NCI-H2196 (cell line): Measurements from ENCODE around the gene RETN.
A peak's percentile ranks its signal among the peaks of the same experiment; 100 is the strongest.

ENCODE experiments used
- DNase-seq: peaks from one replicate; lab custom pipeline; 2025; ENCODE audit not compliant: unreplicated experiment; lab: John Stamatoyannopoulos, UW

Gene RETN

DNA sequence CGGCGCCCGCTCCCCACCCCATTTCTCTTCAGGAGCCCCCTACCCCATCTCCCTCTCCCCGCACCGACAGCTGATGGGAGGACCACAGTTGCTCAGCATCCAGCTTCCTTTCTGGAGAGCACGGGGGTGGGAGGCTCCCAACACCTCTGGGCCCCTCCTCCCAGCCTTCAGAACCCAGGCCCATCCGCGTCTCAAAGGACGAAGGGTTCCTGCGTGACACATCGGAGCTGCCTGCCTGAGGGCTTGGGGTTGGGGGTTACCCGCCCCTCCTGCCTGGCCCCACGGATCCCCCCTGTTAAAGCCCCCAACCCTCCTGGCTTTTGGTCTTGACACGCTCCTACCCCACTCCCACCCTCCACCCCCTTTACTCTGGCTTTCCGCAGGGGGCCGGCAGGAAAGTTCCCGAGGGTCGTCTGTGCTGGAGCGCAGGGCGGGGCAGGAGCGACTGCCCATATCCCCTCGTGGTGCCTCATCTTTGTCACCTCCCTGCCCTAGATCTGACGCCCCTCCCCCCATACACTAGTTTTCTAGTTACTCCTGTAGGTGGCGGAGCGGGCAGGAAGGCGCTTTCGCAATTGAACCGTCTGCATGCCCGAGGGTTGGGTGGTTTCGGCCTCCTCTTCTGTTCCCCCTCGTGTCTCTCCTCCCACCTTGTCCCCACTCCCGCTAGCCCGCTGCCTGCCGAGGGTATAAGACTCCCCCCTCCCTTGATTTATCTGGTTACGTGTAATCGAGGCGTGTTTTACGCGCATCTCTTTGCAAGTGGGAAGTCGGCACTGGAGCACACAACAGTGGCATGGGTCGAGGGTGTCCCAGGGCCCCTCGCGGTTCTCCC lies 12.7 kb downstream of the RETN start:
- DNase-seq, result peak; percentile 71

DNA sequence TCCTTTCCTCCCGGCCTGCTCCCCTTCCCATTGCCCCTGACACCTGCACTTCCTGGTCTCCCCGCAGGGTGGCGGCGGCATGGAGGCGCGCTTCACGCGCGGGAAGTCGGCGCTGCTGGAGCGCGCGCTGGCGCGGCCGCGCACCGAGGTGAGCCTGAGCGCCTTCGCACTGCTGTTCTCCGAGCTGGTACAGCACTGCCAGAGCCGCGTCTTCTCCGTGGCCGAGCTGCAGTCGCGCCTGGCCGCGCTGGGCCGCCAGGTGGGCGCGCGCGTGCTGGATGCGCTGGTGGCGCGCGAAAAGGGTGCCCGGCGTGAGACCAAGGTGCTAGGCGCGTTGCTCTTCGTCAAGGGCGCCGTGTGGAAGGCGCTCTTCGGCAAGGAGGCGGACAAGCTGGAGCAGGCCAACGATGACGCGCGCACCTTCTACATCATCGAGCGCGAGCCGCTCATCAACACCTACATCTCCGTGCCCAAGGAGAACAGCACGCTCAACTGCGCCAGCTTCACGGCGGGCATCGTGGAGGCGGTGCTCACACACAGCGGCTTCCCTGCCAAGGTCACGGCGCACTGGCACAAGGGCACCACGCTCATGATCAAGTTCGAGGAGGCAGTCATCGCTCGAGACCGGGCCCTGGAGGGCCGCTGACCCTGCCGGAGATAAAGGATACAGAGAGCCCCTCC lies 13.5 kb downstream of the RETN start:
- no peak for DNase-seq

DNA sequence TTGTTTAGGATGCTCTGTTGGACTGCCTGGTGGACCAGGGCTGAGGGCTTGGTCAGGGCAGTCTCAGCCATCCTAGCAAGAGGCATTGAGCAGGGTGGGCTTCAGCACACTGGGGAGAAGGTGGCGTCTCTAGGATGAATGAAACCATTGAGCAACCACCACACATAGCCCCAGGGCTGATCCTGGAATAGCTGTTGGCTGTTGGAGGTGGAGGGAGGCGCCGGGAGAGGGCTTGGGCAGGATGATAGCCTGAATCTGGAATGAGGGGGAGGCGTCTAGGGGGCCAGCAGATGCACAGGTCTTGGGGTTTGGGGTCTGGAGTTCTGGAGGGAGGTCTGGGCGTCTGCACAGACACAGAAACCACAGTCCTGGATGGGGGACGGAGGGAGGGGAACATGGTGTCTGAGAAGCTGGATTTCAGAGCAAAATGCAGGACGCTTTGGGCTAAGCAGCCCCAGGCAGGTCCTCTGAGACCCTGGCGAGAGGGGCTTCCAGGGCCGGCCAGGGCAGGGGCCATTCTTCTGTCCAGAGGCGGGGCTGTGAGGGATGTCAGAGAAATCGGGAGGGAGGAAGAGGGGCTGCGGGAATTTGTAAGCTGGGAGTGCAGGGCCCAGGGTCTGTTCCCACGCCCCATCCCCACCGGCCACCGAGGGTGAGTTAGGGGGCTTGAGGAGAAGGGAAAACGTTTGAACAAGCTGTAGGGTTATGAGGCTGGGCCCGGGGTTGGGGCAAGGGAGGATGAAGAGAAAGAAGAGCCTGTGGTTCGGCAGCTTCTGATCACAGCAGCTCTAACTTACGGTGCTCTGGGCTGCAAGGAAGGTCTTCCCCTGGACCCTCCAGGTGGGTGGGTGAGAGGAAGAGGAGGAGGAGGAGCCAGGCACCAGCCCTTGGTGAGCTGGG lies 16.9 kb downstream of the RETN start:
- DNase-seq, result no peak

DNA sequence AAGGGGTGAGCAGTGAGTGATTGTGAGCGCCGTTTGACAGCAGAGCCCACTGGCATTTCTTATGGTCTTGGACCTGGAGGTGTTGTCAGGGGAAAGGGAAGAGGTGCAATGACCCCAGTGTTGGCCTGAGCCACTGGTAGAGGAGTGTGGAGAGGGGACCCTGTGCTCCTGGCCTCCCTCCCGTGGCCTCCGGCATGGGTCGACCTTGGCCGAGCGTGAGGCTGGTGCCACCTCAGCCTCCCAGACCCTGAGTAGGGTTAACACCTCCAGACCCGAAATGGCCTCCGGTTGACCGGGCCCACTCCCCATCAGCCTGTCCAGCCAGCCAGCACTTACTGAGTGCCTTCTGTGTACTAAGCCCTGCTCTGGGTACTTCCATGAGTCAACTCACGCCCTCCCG lies 18.3 kb downstream of the RETN start:
- no peak for DNase-seq

DNA sequence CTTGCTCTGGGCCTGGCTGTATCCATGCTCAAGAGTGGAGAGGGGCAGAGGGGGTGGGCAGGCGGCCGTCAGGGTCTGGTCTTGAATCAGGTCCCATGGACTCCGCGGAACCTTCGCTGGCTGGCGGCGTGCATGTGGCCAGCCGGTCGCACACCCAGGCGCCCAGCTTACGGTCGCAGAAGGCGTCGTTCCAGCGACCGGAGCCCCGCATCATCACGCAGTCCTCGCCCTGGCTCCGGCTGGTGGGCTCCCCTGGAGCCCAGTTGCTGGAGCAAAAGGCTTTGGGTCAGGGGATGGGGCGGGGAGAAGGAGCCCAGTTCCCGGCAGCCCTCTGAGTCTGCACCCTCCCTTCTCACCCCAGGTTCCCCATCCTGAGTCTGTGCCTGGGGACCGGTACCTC lies 20.3 kb downstream of the RETN start:
- no peak for DNase-seq

DNA sequence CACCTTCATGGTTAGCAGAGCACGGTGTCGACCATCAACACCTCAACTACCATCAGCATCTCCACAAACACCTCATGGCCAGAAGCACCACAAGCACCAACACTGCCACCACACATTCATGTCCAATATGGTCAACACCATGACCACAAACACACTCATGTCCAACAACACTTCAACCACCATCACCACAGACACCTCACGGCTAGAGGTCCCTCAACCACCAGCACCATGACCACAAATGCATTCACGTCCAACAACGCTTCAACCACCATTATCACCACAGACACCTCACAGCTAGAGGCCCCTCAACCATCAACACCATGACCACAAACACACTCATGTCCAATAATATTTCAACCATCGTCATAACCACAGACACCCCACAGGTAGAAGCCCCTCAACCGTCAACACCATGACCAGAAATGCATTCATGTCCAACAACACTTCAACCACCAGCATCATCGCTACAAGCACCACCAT lies 22.0 kb downstream of the RETN start:
- no peak for DNase-seq

DNA sequence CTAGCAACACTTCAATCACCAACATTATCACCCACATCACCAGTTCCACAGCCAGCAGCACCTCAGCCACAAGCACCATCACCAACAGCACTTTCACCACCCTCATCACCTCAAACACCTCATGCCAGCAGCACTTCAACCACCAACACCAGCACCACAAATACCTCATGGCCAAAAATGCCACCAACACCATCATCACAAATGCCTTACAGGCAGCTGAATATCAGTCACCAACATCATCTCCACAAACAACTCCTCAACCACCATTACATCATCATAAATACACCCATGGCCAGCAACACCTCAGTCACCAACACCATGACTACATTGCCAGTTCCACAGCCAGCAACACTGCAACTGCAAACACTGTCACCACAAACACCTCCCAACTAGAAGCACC lies 22.6 kb downstream of the RETN start:
- no peak for DNase-seq

DNA sequence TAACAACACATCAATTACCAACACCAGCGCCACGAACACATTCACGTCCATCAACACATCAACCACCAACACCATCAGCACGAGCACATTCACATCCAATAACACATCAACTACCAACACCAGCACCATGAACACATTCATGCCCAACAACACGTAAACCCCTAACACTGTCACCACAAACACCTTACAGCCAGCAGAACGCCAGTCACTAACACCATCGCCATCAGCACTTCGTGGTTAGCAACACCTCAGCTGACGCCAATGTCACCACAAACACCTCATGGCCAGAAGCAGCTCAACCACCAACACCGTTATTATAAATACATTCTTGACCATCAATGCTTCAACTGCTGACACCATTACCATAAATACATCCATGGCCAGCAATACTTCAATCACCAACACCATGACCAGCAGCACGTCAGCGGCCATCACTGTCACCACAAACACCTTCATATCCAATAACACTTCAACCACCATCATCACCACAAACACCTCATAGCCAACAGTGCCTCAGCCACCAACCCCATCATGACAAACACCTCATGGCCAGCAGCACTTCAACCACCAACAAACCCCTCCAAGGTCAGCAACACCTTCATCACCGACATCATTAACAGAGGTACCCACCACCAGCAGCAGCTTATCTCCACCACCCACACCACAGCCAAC lies 23.7 kb downstream of the RETN start:
- DNase-seq, result no peak

DNA sequence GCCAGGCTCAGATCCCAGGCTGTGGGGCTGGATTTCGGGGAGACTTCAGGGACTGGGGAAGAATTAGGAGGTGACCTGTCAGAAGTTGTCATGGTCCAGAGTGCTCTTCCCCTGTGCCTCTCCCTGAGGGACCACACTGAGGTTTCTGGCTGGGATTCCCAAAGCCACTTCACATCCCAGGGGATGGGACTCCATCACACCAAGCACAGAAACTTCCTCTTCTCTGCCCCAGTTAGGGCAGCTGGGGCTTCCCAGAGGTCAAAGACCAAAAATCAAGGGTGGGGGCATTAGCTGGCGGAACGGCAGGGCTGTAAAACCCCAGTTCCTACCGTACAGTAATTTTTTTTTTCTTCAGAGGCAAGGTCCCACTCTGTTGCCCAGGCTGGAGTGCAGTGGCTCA lies 25.6 kb downstream of the RETN start:
- DNase-seq, result no peak

DNA sequence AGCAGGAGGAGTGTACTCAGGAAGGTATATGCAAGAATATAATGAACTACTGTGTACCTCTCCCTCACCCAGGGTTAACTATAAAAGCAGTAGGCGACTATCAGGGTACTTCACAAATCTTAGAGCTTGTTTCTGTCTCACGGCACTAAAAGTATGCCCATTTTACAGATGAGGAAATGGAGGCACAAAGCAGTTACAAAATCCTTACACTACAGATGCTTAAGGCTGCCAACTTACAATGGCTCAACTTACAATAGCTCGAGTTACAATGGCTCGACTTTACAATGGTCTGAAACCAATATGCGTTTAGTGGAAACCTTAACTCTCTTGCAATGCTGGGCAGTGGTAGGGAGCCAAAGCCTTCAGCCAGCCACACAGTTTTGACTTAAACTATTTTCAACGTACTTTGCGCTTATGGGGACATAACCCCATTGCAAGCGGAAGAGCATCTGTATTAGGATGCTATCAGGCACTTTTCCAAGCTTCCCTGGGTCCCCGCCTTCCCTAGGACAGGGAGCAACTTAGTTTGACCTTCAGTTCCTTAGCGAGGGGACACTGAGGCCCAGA lies 29.0 kb downstream of the RETN start:
- no peak for DNase-seq

DNA sequence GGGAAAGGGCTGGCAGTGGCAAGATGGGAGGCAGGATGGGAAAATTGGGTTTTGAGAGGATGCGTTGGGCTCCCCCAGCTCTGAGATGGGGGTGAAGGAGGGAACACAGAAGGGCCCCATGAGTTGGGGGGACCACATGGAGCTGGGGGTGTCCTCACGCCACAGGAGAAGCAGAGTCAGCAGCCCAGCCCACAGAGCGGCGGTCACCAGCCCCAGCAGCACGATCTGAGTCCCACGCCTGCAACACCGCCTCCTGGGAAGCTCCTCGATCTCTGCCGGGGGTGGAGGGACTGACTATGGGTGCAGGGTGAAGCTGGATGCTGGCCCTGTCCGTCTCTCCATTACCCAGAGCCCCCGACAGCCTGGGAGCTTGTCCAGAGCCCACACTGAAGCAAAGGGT lies 29.7 kb downstream of the RETN start:
- no peak for DNase-seq

DNA sequence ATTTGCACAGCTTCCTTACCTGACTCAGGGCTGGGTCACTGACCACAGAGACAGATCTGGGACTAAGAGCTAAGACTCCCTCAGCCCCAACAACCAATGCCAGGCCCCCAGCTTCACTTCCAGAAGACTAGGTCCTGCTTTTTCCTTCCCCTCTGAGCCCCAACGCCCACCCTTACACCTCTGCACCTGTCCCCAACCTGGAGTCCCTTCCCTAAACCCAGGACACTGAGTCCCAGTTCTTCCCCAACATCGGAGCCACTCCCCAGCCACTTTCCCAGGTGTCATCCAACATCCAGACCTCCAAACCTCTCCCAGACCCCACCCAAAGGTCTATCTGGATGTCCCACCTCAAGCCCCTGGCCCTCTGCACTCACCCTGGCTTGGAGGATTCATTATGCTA lies 30.2 kb downstream of the RETN start:
- no peak for DNase-seq

DNA sequence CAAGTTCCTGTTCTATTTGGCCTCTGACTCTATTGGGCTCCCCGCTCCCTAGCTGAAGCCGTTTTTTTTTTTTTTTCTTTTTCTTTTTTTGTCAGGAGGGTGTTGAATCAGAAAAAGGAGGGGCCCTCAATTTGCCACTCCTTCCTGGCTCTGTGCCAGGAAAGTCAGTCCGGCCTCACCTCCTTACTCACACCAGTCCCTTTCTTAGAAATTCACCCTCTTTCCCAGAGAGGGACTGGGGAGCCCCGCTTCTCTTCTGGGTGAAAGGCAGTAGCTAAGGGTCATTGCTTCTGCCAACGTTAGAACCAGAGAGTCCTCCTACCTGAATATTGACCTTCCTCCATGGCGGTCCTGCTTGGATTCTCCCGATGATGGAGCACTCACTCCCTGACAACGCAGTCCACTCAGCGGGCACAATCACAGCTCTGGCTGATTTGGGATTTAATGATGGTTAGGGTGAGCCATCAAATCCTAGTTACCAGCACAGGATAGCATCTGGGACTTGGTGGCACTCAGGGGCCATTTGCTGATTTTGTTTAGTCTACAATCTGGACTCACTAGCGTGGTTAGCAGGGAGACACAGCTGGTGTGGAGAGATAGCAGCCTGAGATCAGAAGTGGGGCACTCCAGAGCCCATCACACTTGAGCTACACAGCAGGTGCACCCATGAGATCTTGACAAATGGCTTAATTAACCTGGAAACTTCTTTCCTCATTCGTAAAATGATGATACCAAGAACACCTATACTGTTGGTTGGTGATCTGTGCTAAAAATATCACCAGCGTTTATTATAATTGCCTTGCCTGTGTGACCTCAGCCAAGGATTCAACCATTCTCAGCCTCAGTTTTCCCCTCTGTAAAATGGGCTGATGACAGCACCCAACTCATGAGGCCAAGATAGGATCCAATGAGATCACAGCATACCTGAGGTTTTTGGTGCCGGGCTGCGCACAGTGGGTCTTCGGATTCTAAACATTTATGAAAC lies 30.9 kb downstream of the RETN start:
- no peak for DNase-seq

DNA sequence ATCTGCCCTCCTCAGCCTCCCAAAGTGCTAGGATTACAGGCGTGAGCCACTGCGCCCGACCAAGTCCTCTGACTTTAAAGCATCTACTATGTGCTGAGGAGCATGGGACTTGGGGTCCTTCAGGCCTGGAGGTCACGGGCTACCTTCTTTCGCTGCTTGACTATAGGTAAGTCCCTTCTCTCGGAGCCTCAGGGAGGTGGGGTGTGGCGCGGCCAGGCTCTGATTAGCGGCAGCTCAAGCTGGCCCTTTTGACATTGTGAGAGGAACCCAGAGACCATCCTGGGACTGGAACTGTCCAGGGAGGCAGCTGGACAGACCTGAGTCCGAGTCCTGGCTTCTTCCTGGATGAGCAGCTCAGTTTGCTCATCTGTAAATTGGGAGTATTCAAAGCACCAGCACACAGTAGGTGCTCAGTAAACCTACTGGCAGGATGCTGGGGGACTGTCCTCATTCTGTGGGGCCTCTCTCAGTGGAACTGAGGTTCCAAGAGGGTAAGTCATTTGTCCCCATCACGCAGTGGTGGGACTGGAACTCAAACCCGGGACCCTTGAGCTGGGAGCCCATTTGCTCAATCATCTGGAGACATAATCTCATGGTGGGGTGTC lies 32.3 kb downstream of the RETN start:
- no peak for DNase-seq

DNA sequence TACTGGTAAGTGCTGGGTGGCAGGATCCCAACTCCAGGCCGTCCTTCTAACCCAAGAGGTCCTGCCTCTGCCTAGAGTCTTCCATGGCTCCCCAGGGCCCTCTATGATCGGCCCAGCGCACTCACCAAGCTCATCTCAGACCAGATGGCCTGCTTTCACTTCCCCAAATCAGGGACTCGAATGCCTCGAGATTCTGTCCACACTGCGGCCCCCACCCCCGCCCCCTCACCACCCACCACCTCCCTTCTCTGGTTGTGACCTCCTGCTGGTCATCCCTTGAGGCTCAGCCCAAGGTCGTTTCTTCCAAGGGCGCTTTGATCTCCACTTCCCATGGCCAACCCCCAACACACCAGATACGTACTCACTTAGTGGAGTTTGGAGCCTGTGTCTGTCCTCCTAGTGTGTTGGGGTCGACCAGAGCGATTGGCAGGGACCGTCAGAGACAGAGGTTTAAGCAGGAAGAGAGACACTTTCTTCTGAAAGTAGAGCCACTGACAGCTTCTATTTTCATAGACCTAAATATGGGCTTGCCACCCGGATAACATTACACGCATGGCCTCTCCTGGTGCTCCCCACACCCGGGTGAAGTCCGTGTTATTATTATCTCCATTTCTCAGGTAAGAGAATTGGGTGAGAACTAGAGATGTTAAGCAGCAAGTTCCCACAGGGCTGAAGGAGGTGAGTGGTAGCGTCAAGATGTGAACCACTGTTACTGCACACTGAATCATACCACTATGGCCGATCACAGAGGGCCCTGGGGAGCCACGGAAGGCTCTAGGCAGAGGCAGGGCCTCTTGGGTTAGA lies 33.0 kb downstream of the RETN start, which contains the start of gene FCER2:
Gene FCER2 (minus strand): TSS at position 478 of the 804 bp plus-strand sequence. CDS start 2,371 bp downstream, outside the sequence.
- no peak for DNase-seq

DNA sequence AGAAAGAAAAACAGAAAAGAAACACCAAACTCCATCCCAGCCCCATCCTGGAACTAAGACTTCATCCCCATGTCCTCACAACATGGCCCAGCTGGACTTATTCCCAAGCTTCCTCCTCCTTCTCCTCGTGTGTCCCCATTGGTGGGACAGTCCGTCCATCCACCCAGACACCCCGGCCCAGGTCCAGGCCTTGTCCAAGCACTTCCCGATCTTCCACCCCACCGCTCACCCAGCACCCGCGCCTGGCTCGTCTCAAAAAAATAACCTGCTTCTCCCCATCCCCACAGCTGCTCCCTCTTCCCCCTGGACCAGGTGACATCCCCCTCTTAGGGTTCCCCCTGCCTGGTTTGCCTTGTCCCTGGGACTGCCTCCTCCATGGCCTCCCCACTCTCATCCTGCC lies 34.5 kb downstream of the RETN start:
- DNase-seq, result no peak

DNA sequence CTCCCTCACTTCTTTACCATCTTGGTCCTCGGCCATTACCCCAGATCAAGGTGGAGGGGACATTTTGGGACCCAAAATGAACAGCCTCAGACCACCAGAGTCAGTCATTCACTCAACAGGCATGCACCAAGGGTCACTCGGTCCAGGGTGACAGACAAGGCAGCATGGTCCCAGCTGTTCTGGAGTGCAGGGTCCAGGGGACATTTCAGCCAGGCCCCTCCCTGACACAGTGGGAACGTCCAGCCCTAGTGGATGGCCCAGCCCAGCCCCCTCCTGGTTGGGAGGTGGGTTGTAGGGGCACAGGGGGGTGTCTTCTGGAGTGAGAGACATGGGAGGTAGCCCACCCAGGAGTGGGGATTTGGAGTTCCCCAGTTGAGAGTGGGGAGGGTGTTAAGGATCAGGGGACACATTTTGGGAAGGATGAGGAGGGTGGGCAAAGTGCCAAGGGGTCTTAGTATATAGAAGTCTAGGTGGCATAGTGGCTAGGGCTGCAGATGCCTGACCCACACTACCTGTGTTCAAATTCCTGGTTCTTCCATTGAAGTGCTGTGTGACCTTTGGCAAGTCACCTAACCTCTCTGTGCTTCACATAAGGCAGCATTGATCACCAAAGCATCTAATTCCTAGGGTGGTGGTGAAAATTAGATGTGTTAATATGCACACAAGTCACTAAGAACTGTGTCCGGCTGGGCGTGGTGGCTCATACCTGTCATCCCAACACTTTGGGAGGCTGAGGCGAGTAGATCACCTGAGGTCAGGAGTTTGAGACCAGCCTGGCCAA lies 35.6 kb downstream of the RETN start:
- DNase-seq, result no peak
